Sigmoid colon (tissue), 4 donors: Measurements from ENCODE around the gene NTRK3.

Experiments
- CTCF ChIP-seq, 4 experiments: fragments of 450-650 bp in 3 of 4; fragments of 200-600 bp in 1 of 4; IDR thresholded peaks; one replicate each; pipeline ENCODE4 v1.5.1; 2016 to 2019; ENCODE audit warnings: antibody characterized with exemption in 4 of 4, mild to moderate bottlenecking in 3 of 4, moderate library complexity in 2 of 4
- EP300 ChIP-seq, 4 donors: sonication (generic); formaldehyde crosslinking; IDR thresholded peaks; one replicate each; pipeline ENCODE4 v1.6.1; 2017; ENCODE audit warnings: antibody characterized with exemption in 4 of 4
- POLR2A ChIP-seq, 2 donors: fragments of 450-650 bp; IDR thresholded peaks; one replicate each; pipeline ENCODE4 v1.6.1; 2016; ENCODE audit warnings: antibody characterized with exemption in 2 of 2, mild to moderate bottlenecking in 2 of 2, moderate library complexity in 2 of 2
- POLR2AphosphoS5 ChIP-seq, 4 donors: sonication (generic); formaldehyde crosslinking; IDR thresholded peaks; one replicate each; pipeline ENCODE4 v1.6.1; 2017; ENCODE audit warnings: antibody characterized with exemption in 4 of 4

- no peak for TF ChIP-seq CTCF (IDR thresholded peaks at IDR 0.05)
- TF ChIP-seq POLR2A (IDR thresholded peaks at IDR 0.05) = no peak
- TF ChIP-seq EP300 (IDR thresholded peaks at IDR 0.05) = no peak
- peak in 1 of 4 donors; percentile 24 for TF ChIP-seq POLR2AphosphoS5 (IDR thresholded peaks at IDR 0.05)
These were observed 337.5 kb downstream of the NTRK3 start for GRCh38 chr15:87919064-87919463.
